Mammary epithelial cell (primary cell): ENCODE results near the gene CMTM8.

Experiments used
- CTCF ChIP-seq, 2 donors: IDR thresholded peaks in 1 of 2; conservative IDR thresholded peaks in 1 of 2; 2 replicates each; pipeline ENCODE4 v1.5.1; 2011 to 2012; ENCODE audit warnings: inconsistent platforms in 2 of 2, low read length in 2 of 2, mild to moderate bottlenecking in 2 of 2, control low read depth in 1 of 2, low read depth in 1 of 2; ENCODE audit not compliant: insufficient read depth in 1 of 2; ENCODE audit errors: extremely low read depth in 1 of 2
- EZH2 ChIP-seq: IDR thresholded peaks from 2 replicates; pipeline ENCODE4 v1.6.1; 2012; ENCODE audit warnings: low read length, inconsistent platforms, borderline replicate concordance

GRCh38 chr3:32239307-32240158 lies 1.1 kb downstream of the CMTM8 start:
- TF ChIP-seq CTCF (conservative IDR thresholded peaks at IDR 0.05 in 1 of 2, IDR thresholded peaks at IDR 0.05 in 1 of 2; ENCODE audit: extremely low read depth in 1 of 2, insufficient read depth in 1 of 2, low read depth in 1 of 2, low read length in 2 of 2): no peak
- no peak for TF ChIP-seq EZH2
